Omental fat pad (tissue), 4 donors: Measurements from ENCODE around the gene TBC1D10A. TPM values are rescaled to one million over a fixed set of nuclear protein-coding genes. Genes with fewer than 3 reads are reported as not detected.

Source experiments
- ATAC-seq: fragments of 150-250 bp; one replicate; pipeline ENCODE4 v1.9.1; 2016; ENCODE audit warnings: mild to moderate bottlenecking, moderate library complexity; ENCODE audit not compliant: low FRiP score
- DNase-seq: peaks from one replicate; pipeline ENCODE4 v3.0.0-alpha.2; 2019; ENCODE audit warnings: low spot score
- CTCF ChIP-seq, 3 donors: fragments of 450-650 bp; IDR thresholded peaks; one replicate each; pipeline ENCODE4 v1.5.1; 2016 to 2017; ENCODE audit warnings: antibody characterized with exemption in 3 of 3, mild to moderate bottlenecking in 3 of 3, moderate library complexity in 2 of 3
- total RNA-seq, 4 donors: library from RNA; depleted of rRNA; stranded (reverse); fragments of >200 nt; gene quantifications; one replicate each; pipeline ENCODE4 v1.1.0, GENCODE V29; 2016

The TBC1D10A gene
- total RNA-seq, 4 donors from 2014 or later: 17.5 to 42.1 (median 26.0) TPM

GRCh38 chr22:30285176-30285845, 41.4 kb downstream of the TBC1D10A start:
- no peak for ATAC-seq
- no peak for TF ChIP-seq CTCF (IDR thresholded peaks at IDR 0.05)

GRCh38 chr22:30284666-30285065, 42.1 kb downstream of the TBC1D10A start:
- ATAC-seq: no peak
- TF ChIP-seq CTCF (IDR thresholded peaks at IDR 0.05): no peak
- no peak for DNase-seq

More at GRCh38 chr22:30285176-30285845, 41.4 kb downstream of the TBC1D10A start:
- DNase-seq: no peak

- ATAC-seq: no peak
- DNase-seq: no peak
- TF ChIP-seq CTCF (IDR thresholded peaks at IDR 0.05): no peak
Measured at GRCh38 chr22:30284172-30284571, 42.6 kb downstream of the TBC1D10A start.

- no peak for ATAC-seq
- DNase-seq: no peak
- TF ChIP-seq CTCF (IDR thresholded peaks at IDR 0.05): no peak
Measured at GRCh38 chr22:30283342-30283741, 43.4 kb downstream of the TBC1D10A start.

- no peak for TF ChIP-seq CTCF (IDR thresholded peaks at IDR 0.05)
- ATAC-seq (no peak), DNase-seq (no peak)
Measured at GRCh38 chr22:30282616-30283046, 44.1 kb downstream of the TBC1D10A start.

GRCh38 chr22:30280505-30280904, 46.2 kb downstream of the TBC1D10A start:
- ATAC-seq (no peak), DNase-seq (no peak)

More at GRCh38 chr22:30280505-30280904, 46.2 kb downstream of the TBC1D10A start:
- no peak for TF ChIP-seq CTCF (IDR thresholded peaks at IDR 0.05)
